Epithelial cell of proximal tubule (primary cell): ENCODE measurements around the gene INPP5F. TPM values are rescaled to one million over a fixed set of nuclear protein-coding genes. Genes with fewer than 3 reads are reported as not detected.

Experiments
- DNase-seq: peaks from one replicate; pipeline ENCODE4 v3.0.0-alpha.2; 2011; ENCODE audit warnings: low read depth
- H3K4me3 ChIP-seq: 2 replicates; pipeline ENCODE4 v1.5.1; 2011; ENCODE audit warnings: low read depth, mild to moderate bottlenecking, low read length
- total RNA-seq: library from RNA; depleted of rRNA; stranded (reverse); fragments of >200 nt; gene quantifications from 2 replicates; pipeline ENCODE4 v1.2.3, GENCODE V29; 2015
- TF ChIP-seq, protein P1 (sequence below): conservative IDR thresholded peaks from 2 replicates; pipeline ENCODE4 v1.5.1; 2012; ENCODE audit warnings: low read depth, mild to moderate bottlenecking, low read length

Gene INPP5F
- total RNA-seq, 1 donor from 2014 or later, result 12.4 TPM

DNA sequence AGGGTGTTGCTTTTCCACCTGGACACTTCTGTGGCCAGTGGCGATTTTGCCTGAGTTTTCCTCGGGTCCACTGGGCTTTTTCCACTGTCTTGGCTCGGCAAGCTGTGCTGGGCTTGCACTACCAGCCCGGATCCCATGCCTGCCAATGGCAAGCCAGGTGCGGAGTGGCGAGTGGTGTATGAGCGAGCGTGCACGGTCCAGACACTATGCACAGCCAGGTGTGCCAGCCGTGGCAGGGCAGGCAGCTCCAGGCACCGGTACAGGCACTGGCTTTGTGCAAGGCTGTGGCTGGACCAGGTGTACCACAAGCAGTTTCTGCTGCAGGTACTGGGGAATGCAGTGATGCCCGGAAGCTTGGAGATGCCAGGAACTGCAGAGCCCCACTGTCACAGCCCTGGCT is 22.1 kb downstream of the INPP5F start:
- DNase-seq, result no peak
- TF ChIP-seq, protein P1, sequence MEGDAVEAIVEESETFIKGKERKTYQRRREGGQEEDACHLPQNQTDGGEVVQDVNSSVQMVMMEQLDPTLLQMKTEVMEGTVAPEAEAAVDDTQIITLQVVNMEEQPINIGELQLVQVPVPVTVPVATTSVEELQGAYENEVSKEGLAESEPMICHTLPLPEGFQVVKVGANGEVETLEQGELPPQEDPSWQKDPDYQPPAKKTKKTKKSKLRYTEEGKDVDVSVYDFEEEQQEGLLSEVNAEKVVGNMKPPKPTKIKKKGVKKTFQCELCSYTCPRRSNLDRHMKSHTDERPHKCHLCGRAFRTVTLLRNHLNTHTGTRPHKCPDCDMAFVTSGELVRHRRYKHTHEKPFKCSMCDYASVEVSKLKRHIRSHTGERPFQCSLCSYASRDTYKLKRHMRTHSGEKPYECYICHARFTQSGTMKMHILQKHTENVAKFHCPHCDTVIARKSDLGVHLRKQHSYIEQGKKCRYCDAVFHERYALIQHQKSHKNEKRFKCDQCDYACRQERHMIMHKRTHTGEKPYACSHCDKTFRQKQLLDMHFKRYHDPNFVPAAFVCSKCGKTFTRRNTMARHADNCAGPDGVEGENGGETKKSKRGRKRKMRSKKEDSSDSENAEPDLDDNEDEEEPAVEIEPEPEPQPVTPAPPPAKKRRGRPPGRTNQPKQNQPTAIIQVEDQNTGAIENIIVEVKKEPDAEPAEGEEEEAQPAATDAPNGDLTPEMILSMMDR, result no peak

DNA sequence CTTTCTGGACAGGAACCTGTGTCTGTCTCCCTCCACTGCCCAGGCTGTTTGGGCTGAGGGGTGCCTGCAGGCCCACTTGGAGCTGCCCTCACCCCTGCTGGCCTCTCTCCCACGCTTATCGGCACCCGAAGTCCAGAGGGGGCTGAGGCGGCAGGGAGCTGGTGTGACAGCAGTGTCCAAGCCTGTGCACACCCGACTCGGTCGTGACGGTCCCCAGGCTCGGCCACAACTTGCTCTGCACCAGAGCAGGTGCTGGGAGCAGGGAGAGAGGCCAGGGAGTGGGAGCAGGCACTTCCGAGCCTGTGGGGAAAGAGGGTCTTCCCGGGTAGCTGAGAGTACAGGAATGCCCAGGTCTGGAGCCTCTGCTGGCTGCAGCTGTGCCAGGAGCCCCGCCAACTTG is 23.0 kb downstream of the INPP5F start:
- TF ChIP-seq, protein P1, result no peak
- DNase-seq, result no peak
- no peak overlapping the region for H3K4me3 ChIP-seq

More for the DNA sequence above, 22.1 kb downstream of the INPP5F start:
- H3K4me3 ChIP-seq, result no peak overlapping the region

DNA sequence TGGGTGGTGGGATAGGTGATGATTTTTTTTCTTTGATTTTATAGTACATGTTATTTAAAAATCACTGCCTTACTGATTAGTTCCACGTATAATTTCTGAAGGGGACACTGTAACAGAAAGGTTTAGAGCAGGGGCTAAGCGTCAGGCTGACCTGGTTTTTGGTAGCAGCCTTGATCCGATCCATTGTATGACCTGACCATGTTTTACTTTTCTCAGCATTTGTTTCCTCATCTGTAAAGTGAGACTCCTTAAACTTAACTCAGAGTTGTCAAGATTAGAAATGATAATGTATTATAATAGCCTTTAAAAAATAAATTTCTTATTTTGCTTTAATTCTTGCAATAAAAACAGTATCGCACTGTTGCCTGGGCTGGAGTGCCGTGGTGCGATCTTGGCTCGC is 23.6 kb downstream of the INPP5F start:
- DNase-seq, result no peak
- TF ChIP-seq, protein P1, result no peak
- no peak overlapping the region for H3K4me3 ChIP-seq

DNA sequence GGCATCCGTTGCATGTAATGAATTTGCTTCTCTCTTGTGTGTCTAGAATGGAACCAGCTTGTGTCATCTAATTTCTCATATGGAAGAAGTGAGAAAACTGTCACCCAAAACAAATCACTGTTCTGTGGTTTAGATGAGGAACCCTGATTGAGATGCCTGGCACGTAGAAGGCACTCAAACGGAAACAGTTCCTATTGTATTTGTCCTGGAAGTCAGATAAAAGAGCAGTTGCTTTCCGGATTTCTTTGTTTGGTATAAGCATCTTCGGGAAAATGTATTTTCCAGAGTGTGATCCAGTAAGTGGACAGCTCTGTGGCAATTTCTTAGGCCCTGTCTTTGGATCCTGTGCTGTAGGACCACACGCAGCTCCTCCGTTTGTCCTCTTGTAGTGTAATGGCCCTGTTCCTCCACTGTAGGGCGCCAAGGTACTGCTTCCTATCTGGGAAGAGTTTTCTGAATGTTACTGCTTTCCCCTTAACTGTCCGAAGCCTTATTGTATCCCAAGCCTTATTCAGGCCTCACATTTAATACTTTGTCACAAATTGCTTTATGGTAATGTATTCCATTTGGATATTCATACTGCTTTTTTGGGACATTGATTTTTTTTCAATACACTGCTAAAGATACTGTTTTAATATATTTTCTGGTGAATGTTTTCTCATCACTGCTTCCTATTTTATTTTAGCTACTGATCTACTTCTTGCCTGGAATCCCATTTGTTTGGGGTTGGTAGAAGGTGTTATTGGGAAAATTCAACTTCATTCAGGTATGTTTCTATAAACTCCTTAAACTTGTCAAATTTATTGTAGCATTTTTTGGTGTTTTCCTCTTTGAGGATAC is 24.8 kb downstream of the INPP5F start:
- TF ChIP-seq, protein P1, result peak; percentile 98
- DNase-seq, result no peak

DNA sequence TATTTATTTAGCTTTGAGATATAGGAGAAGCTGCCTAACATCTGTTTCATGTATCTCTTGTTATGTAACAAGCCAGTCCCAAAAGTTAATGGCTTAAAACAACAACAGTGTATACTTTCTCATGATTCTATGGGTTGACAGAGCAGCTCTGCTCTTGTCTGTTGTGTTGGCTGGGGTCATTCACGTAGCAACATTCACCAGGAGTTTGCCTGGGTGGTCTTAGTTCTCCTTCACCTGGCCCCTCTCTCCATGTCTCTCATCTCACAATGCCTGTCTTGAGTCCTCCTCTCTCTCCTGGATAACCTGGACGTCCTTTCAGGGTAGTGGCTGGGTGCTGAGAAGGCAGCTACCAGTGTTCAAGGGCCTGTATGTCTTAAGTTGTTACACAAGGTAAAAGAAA is 27.5 kb downstream of the INPP5F start:
- no peak overlapping the region for H3K4me3 ChIP-seq
- DNase-seq, result no peak
- TF ChIP-seq, protein P1, result no peak

More for the DNA sequence above, 24.8 kb downstream of the INPP5F start:
- H3K4me3 ChIP-seq, result no peak overlapping the region

DNA sequence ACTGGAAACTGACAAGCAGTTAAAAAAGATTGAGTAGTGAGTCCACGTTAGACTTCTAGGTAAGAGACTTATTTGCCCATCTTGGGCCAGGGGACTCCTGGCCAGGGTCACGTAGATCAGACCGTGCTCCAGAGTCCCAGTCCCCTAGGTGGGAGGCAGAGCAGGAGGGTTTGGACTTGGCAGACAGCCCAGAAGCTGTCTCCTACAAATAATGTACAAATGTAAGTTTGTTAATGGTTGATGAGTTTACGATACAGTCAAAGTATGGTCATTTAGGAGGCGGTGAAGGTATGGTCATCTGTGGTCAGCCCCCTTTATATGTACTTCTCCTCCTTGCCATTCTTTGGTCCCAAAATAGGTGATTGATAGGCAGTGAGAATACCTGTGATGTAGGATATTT is 28.2 kb downstream of the INPP5F start:
- no peak for DNase-seq
- no peak overlapping the region for H3K4me3 ChIP-seq
- TF ChIP-seq, protein P1, result no peak

DNA sequence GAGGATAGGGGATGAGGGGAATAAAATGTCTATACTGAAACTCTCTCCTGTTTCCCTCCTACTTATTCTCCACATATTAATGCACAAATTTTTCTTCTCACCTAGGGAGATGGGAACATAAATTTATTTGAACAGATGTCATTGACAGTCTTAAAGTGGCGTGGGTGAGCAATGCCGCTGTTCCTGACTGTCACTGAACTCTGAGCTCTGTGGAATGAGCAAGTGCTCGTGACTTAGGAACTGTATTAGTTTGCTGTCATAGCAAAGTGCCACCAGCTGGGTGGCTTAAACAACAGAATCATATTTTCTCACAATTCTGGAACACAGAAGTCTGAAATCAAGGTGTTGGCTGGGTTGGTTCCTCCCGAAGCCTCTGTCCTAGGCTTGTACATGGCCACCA is 29.1 kb downstream of the INPP5F start:
- H3K4me3 ChIP-seq, result no peak overlapping the region
- TF ChIP-seq, protein P1, result no peak
- no peak for DNase-seq
